PC-9 (cell line): ENCODE results near the gene PCDHGB3. TPM values are rescaled to one million over a fixed set of nuclear protein-coding genes. Genes with fewer than 3 reads are reported as not detected.
"Not testable (repeated sequence)": the region's sequence is repeated elsewhere in the genome, so short reads cannot be mapped to it uniquely, and the experiment has no call there.

ENCODE experiments used
- BruUV-seq: library from RNA; stranded (reverse); fragments of 400-500 nt; replicated peaks from 2 replicates; lab custom pipeline; 2021; lab: Mats Ljungman, UMichigan
- CTCF ChIA-PET: fragments of 300-600 bp; sonication (Branson Sonifier 250); formaldehyde crosslinking; loops from one replicate; lab custom pipeline; 2022; ENCODE audit warnings: antibody characterized with exemption; lab: Charles Lee
- POLR2A ChIA-PET: fragments of 300-600 bp; sonication (Branson Sonifier 250); formaldehyde crosslinking; loops from one replicate; lab custom pipeline; 2022; ENCODE audit warnings: antibody characterized with exemption; ENCODE audit not compliant: unreplicated experiment; lab: Charles Lee
- DNase-seq, 2 experiments: peaks; one replicate each; pipeline versions ENCODE4 v3.0.0 to v3.0.0-alpha.2; 2015 to 2022; ENCODE audit warnings: mixed read lengths in 1 of 2
- H2AFZ ChIP-seq: fragments of 200-600 bp; sonication (generic); 2 replicates; pipeline ENCODE4 v1.8.1; 2017; ENCODE audit warnings: antibody characterized with exemption
- H3F3A ChIP-seq: fragments of 200-600 bp; sonication (generic); 2 replicates; pipeline ENCODE4 v1.8.1; 2017; ENCODE audit warnings: antibody characterized with exemption, mild to moderate bottlenecking, low read depth; ENCODE audit not compliant: insufficient read depth
- H3K27ac ChIP-seq: fragments of 200-600 bp; sonication (generic); 2 replicates; pipeline ENCODE4 v1.6.1; 2016; ENCODE audit warnings: mixed run types
- H3K27me3 ChIP-seq: fragments of 200-600 bp; sonication (generic); 2 replicates; pipeline ENCODE4 v1.6.1; 2016; ENCODE audit warnings: low read depth, mixed run types; ENCODE audit not compliant: insufficient read depth
- H3K36me3 ChIP-seq: fragments of 200-600 bp; sonication (generic); 2 replicates; pipeline ENCODE4 v1.6.1; 2016; ENCODE audit warnings: low read depth, mixed run types
- H3K4me1 ChIP-seq: fragments of 200-600 bp; sonication (generic); replicated peaks from 2 replicates; pipeline ENCODE4 v1.6.1; 2016; ENCODE audit warnings: mixed run types; ENCODE audit not compliant: insufficient read depth
- H3K4me2 ChIP-seq: fragments of 200-600 bp; sonication (generic); 2 replicates; pipeline ENCODE4 v1.6.1; 2017; ENCODE audit warnings: mixed run types
- H3K4me3 ChIP-seq: fragments of 200-600 bp; sonication (generic); 2 replicates; pipeline ENCODE4 v1.6.1; 2016; ENCODE audit warnings: mixed run types
- H3K79me2 ChIP-seq: fragments of 200-600 bp; sonication (generic); 2 replicates; pipeline ENCODE4 v1.6.1; 2017; ENCODE audit warnings: low read depth, mixed run types
- H3K9me2 ChIP-seq: fragments of 200-600 bp; sonication (generic); 2 replicates; pipeline ENCODE4 v1.8.1; 2017; ENCODE audit warnings: mild to moderate bottlenecking; ENCODE audit not compliant: insufficient read depth
- H3K9me3 ChIP-seq: fragments of 200-600 bp; sonication (generic); 2 replicates; pipeline ENCODE4 v1.8.1; 2016; ENCODE audit warnings: low read depth; ENCODE audit not compliant: insufficient read depth
- H4K20me1 ChIP-seq: fragments of 200-600 bp; sonication (generic); 2 replicates; pipeline ENCODE4 v1.8.1; 2017; ENCODE audit not compliant: insufficient read depth
- EZH2 ChIP-seq: fragments of 200-600 bp; sonication (generic); IDR thresholded peaks from 2 replicates; pipeline ENCODE4 v1.8.0; 2017; ENCODE audit warnings: antibody characterized with exemption, low read depth
- intact Hi-C: fragments of 100-400 bp; cut with micrococcal nuclease; formaldehyde crosslinking; loops from one replicate; pipeline ENCODE4 v1.10.0; 2022; ENCODE audit not compliant: unreplicated experiment
- total RNA-seq: library from RNA; stranded (reverse); gene quantifications from 2 replicates; pipeline ENCODE4 v1.2.3, GENCODE V29; 2021
- TF ChIP-seq, protein P1 (sequence below): fragments of 200-600 bp; sonication (generic); conservative IDR thresholded peaks from 2 replicates; pipeline ENCODE4 v1.6.1; 2017; ENCODE audit warnings: mixed run types, antibody characterized with exemption, mild to moderate bottlenecking, moderate library complexity

The PCDHGB3 gene
- total RNA-seq, 1 experiment from 2014 or later = not detected

DNA sequence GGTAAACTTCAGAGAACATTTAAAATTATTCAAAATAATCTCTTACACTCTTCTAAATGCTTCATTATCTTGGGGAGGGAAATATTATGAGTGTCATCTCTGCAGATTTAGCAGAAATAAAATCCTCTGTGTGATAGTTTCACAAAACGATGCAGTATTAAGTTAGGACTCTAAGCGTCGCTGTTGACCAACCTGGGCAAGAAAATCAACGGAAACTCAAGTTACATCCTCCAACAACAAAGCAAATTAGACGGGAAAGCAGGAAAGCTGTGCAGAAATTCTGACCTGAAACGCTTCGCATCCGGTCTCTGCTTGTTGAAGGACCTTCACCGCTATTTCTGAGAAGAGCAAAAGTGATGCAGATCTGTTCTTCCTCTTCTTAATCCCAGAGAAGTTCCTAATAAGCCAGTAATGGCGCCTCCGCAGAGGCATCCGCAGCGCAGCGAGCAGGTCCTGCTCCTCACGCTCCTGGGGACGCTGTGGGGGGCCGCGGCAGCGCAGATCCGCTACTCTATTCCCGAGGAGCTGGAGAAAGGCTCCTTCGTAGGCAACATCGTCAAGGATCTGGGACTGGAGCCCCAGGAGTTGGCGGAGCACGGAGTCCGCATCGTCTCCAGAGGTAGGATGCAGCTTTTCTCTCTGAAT is 3.8 kb downstream of the PCDHGB3 start, which contains the start of gene PCDHGA6:
Gene PCDHGA6 (plus strand): TSS at position 219 of the 645 bp plus-strand sequence. CDS start 193 bp downstream, at position 412.
- CTCF ChIA-PET = interaction anchor here (1.0 kb wide), 1 partner anchor 192 kb away, joined by 3 read pairs; no protein-coding TSS in a partner anchor
- POLR2A ChIA-PET = no interaction called here
- H3K27me3 ChIP-seq = peaks cover 28% of the 10 kb centered on the region; the same call in 1 of the 2 replicates
- no peaks in the 10 kb centered on the region; the same call in 1 of the 2 replicates for H3K9me3 ChIP-seq
- no peak within 1 kb of the TSS for H2AFZ ChIP-seq
- no peaks in the 10 kb centered on the region for H3K79me2 ChIP-seq
- no peak within 1 kb of the TSS for H3K4me3 ChIP-seq
- H3K4me1 ChIP-seq = no peaks in the 10 kb centered on the region
- no peak for TF ChIP-seq EZH2
- TF ChIP-seq, protein P1, sequence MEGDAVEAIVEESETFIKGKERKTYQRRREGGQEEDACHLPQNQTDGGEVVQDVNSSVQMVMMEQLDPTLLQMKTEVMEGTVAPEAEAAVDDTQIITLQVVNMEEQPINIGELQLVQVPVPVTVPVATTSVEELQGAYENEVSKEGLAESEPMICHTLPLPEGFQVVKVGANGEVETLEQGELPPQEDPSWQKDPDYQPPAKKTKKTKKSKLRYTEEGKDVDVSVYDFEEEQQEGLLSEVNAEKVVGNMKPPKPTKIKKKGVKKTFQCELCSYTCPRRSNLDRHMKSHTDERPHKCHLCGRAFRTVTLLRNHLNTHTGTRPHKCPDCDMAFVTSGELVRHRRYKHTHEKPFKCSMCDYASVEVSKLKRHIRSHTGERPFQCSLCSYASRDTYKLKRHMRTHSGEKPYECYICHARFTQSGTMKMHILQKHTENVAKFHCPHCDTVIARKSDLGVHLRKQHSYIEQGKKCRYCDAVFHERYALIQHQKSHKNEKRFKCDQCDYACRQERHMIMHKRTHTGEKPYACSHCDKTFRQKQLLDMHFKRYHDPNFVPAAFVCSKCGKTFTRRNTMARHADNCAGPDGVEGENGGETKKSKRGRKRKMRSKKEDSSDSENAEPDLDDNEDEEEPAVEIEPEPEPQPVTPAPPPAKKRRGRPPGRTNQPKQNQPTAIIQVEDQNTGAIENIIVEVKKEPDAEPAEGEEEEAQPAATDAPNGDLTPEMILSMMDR = peak; percentile 46; the same call in 1 of the 2 replicates
- no peaks in the 10 kb centered on the region for H4K20me1 ChIP-seq
- intact Hi-C loops = no loop called here
- DNase-seq = no peak
- no peaks in the 10 kb centered on the region for H3K36me3 ChIP-seq
- no peaks in the 10 kb centered on the region for H3K9me2 ChIP-seq
- no peaks in the 10 kb centered on the region for H3F3A ChIP-seq
- no peak within 1 kb of the TSS for H3K27ac ChIP-seq
- BruUV-seq = no TSS peak
- H3K4me2 ChIP-seq = no peak within 1 kb of the TSS

DNA sequence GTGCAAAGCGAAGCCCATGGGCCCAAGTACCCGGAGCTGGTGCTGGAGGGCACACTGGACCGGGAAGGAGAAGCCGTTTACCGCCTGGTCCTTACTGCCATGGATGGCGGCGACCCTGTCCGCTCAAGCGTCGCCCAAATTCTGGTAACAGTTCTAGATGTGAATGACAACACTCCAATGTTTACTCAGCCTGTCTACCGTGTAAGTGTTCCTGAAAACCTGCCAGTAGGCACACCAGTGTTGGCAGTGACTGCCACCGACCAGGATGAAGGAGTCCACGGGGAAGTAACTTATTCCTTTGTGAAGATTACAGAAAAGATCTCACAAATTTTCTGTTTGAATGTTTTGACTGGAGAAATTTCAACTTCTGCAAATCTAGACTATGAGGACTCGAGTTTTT is 4.6 kb downstream of the PCDHGB3 start:
- Histone ChIP-seq H3K9me2 (no peaks in the 10 kb centered on the region), H3K9me3 (no peaks in the 10 kb centered on the region; the same call in 1 of the 2 replicates), H3K4me2 (no peak overlapping the region), H4K20me1 (no peaks in the 10 kb centered on the region), H3K4me3 (no peak overlapping the region), H3K79me2 (no peaks in the 10 kb centered on the region), H2AFZ (no peak overlapping the region), H3K36me3 (no peaks in the 10 kb centered on the region), H3K27ac (no peak overlapping the region), H3F3A (no peaks in the 10 kb centered on the region), H3K4me1 (no peaks in the 10 kb centered on the region), H3K27me3 (peaks cover 24% of the 10 kb centered on the region; the same call in 1 of the 2 replicates)
- ChIA-PET CTCF (no interaction called here), POLR2A (no interaction called here)
- DNase-seq = no peak
- BruUV-seq = no TSS peak
- intact Hi-C loops = no loop called here
- TF ChIP-seq EZH2 = no peak
- TF ChIP-seq, protein P1 = no peak

DNA sequence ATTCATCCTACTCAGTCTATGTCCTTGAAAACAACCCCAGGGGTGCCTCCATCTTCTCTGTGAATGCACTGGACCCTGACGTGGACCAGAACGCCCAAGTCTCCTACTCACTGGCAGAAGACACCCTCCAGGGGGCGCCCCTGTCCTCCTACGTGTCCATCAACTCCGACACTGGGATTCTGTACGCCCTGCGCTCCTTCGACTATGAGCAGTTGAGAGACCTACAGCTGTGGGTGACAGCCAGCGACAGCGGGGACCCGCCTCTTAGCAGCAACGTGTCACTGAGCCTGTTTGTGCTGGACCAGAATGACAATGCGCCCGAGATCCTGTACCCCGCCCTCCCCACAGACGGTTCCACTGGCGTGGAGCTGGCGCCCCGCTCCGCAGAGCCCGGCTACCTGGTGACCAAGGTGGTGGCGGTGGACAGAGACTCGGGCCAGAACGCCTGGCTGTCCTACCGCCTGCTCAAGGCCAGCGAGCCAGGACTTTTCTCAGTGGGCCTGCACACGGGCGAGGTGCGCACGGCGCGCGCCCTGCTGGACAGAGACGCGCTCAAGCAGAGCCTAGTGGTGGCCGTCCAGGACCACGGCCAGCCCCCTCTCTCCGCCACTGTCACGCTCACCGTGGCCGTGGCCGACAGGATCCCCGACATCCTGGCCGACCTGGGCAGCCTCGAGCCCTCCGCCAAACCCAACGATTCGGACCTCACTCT is 5.6 kb downstream of the PCDHGB3 start:
- CTCF ChIA-PET, intact Hi-C loops: not testable (repeated sequence)

More for the DNA sequence above, 5.6 kb downstream of the PCDHGB3 start:
- H3K9me3 ChIP-seq, DNase-seq, BruUV-seq, POLR2A ChIA-PET, H3K9me2 ChIP-seq, H4K20me1 ChIP-seq, H3K79me2 ChIP-seq, H3K27ac ChIP-seq, H3K4me1 ChIP-seq, H3K4me2 ChIP-seq, H3K36me3 ChIP-seq, H3K4me3 ChIP-seq, H3F3A ChIP-seq, H2AFZ ChIP-seq: not testable (repeated sequence)
- H3K27me3 ChIP-seq = peaks cover 20% of the 10 kb centered on the region; the same call in 1 of the 2 replicates
